Measurements from ENCODE around the gene HTR2C. TPM values are rescaled to one million over a fixed set of nuclear protein-coding genes. Genes with fewer than 3 reads are reported as not detected.

Gene HTR2C
- total RNA-seq, 1 experiment from 2014 or later: 0.33 TPM

DNA sequence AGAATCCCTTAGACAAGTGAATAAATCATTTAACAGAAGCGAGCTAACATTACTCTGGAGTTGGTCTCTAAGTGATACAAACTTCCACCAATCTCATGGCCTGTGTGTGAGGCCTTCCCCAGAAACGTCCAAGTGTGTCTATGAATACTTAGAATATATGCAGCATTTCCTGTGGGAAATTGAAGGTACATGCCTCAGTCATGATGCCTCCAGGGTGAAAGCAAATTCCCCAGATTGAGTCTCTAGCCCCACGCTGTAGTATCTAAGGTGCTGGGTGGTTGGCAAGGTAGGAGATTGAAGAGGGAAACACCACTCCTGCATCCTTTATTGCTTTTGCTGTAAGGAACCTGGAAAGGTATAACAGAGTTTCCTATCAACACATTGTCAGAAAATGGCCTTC, 319.7 kb downstream of the HTR2C start:
- no peak overlapping the region for H3K27ac ChIP-seq
- ChIA-PET CTCF (no interaction called here), POLR2A (ENCODE audit: unreplicated experiment) (no interaction called here)
- no peaks in the 10 kb centered on the region for H3K27me3 ChIP-seq (ENCODE audit: insufficient read depth, low read depth)
- H3K4me2 ChIP-seq: no peak overlapping the region
- H2AFZ ChIP-seq: no peak overlapping the region
- no peaks in the 10 kb centered on the region for H4K20me1 ChIP-seq (ENCODE audit: insufficient read depth)
- no peaks in the 10 kb centered on the region for H3K9me2 ChIP-seq (ENCODE audit: insufficient read depth)
- no peaks in the 10 kb centered on the region for H3K79me2 ChIP-seq (ENCODE audit: low read depth)
- H3K4me1 ChIP-seq (replicated peaks; ENCODE audit: insufficient read depth): no peaks in the 10 kb centered on the region
- no peaks in the 10 kb centered on the region; the same call in 1 of the 2 replicates for H3K9me3 ChIP-seq (ENCODE audit: insufficient read depth, low read depth)
- DNase-seq: no peak
- intact Hi-C loops (cut with micrococcal nuclease; ENCODE audit: unreplicated experiment): no loop called here
- BruUV-seq (replicated peaks): no TSS peak
- H3K36me3 ChIP-seq (ENCODE audit: low read depth): no peaks in the 10 kb centered on the region
- H3F3A ChIP-seq (ENCODE audit: insufficient read depth, low read depth): no peaks in the 10 kb centered on the region
- TF ChIP-seq, protein P1, sequence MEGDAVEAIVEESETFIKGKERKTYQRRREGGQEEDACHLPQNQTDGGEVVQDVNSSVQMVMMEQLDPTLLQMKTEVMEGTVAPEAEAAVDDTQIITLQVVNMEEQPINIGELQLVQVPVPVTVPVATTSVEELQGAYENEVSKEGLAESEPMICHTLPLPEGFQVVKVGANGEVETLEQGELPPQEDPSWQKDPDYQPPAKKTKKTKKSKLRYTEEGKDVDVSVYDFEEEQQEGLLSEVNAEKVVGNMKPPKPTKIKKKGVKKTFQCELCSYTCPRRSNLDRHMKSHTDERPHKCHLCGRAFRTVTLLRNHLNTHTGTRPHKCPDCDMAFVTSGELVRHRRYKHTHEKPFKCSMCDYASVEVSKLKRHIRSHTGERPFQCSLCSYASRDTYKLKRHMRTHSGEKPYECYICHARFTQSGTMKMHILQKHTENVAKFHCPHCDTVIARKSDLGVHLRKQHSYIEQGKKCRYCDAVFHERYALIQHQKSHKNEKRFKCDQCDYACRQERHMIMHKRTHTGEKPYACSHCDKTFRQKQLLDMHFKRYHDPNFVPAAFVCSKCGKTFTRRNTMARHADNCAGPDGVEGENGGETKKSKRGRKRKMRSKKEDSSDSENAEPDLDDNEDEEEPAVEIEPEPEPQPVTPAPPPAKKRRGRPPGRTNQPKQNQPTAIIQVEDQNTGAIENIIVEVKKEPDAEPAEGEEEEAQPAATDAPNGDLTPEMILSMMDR (conservative IDR thresholded peaks at IDR 0.05): no peak
- TF ChIP-seq EZH2 (IDR thresholded peaks at IDR 0.05; ENCODE audit: low read depth): no peak
- H3K4me3 ChIP-seq: no peak overlapping the region

DNA sequence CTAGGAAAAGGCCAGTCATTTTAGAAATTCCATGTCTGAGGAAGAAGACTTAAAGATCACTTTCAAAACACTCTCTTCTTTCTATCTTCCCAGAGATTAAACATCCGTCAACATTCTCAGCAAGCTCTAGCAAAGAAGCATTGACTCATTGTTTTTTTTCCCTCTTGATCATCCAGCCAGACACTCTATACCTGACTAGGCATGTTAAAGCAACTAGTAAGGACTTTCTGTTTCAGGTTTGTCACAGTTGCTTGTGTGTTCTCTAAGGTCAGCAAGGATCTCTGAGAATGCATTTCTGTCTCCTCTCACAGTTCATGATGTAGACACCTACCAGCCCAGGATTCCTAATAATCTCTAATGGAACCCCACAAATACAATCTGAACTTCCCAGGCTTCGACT, 321.4 kb downstream of the HTR2C start:
- Histone ChIP-seq H3K9me3 (ENCODE audit: insufficient read depth, low read depth) (no peaks in the 10 kb centered on the region; the same call in 1 of the 2 replicates), H3K9me2 (ENCODE audit: insufficient read depth) (no peaks in the 10 kb centered on the region), H3K79me2 (ENCODE audit: low read depth) (no peaks in the 10 kb centered on the region), H3K27ac (no peak overlapping the region), H3K27me3 (ENCODE audit: insufficient read depth, low read depth) (no peaks in the 10 kb centered on the region), H3K4me1 (replicated peaks; ENCODE audit: insufficient read depth) (no peaks in the 10 kb centered on the region), H3F3A (ENCODE audit: insufficient read depth, low read depth) (no peaks in the 10 kb centered on the region), H3K4me3 (no peak overlapping the region), H2AFZ (no peak overlapping the region), H3K36me3 (ENCODE audit: low read depth) (no peaks in the 10 kb centered on the region), H3K4me2 (no peak overlapping the region), H4K20me1 (ENCODE audit: insufficient read depth) (no peaks in the 10 kb centered on the region)
- DNase-seq: no peak
- BruUV-seq (replicated peaks): no TSS peak
- TF ChIP-seq, protein P1 (conservative IDR thresholded peaks at IDR 0.05): no peak
- TF ChIP-seq EZH2 (IDR thresholded peaks at IDR 0.05; ENCODE audit: low read depth): no peak
- intact Hi-C loops (cut with micrococcal nuclease; ENCODE audit: unreplicated experiment): no loop called here
- ChIA-PET CTCF (no interaction called here), POLR2A (ENCODE audit: unreplicated experiment) (no interaction called here)

DNA sequence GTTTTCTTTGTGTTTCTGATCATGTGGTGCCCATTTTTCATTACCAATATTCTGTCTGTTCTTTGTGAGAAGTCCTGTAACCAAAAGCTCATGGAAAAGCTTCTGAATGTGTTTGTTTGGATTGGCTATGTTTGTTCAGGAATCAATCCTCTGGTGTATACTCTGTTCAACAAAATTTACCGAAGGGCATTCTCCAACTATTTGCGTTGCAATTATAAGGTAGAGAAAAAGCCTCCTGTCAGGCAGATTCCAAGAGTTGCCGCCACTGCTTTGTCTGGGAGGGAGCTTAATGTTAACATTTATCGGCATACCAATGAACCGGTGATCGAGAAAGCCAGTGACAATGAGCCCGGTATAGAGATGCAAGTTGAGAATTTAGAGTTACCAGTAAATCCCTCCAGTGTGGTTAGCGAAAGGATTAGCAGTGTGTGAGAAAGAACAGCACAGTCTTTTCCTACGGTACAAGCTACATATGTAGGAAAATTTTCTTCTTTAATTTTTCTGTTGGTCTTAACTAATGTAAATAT, 323.2 kb downstream of the HTR2C start:
- Histone ChIP-seq H3K27ac (no peak overlapping the region), H3K9me3 (ENCODE audit: insufficient read depth, low read depth) (no peaks in the 10 kb centered on the region; the same call in 1 of the 2 replicates), H3K36me3 (ENCODE audit: low read depth) (no peaks in the 10 kb centered on the region), H2AFZ (no peak overlapping the region), H3K4me3 (no peak overlapping the region), H3F3A (ENCODE audit: insufficient read depth, low read depth) (no peaks in the 10 kb centered on the region), H3K27me3 (ENCODE audit: insufficient read depth, low read depth) (no peaks in the 10 kb centered on the region), H4K20me1 (ENCODE audit: insufficient read depth) (no peaks in the 10 kb centered on the region), H3K79me2 (ENCODE audit: low read depth) (no peaks in the 10 kb centered on the region), H3K4me2 (no peak overlapping the region), H3K4me1 (replicated peaks; ENCODE audit: insufficient read depth) (no peaks in the 10 kb centered on the region), H3K9me2 (ENCODE audit: insufficient read depth) (no peaks in the 10 kb centered on the region)
- ChIA-PET POLR2A (ENCODE audit: unreplicated experiment) (no interaction called here), CTCF (no interaction called here)
- BruUV-seq (replicated peaks): no TSS peak
- DNase-seq: no peak
- intact Hi-C loops (cut with micrococcal nuclease; ENCODE audit: unreplicated experiment): no loop called here
- no peak for TF ChIP-seq EZH2 (IDR thresholded peaks at IDR 0.05; ENCODE audit: low read depth)
- TF ChIP-seq, protein P1 (conservative IDR thresholded peaks at IDR 0.05): no peak
